Fibroblast of peridontal ligament (primary cell): ENCODE data around the gene GPC6.
"Not testable (repeated sequence)": the region's sequence is repeated elsewhere in the genome, so short reads cannot be mapped to it uniquely, and the experiment has no call there.

Experiments used
- DNase-seq: peaks from one replicate; pipeline ENCODE4 v3.0.0-alpha.2; 2010; ENCODE audit errors: extremely low read depth

GPC6 gene

DNA sequence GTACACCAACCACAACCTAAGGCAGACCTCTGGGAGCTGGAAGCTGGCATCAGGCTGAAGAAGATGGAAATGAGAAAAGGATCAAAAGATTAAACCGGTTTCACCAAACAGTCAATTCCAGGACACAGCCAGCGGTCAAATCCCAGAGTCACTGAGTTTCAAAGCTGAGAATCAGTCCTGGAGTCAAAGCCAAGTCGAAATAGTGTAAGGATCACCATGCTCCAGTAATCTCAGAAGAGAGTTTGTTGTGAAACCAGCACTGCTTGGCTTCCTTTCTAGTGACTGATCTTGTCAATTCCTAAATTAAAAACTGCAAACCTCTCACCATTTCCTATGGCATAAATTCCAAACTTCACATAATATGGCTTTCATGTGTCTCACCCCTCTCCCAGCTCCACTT lies 198.8 kb downstream of the GPC6 start:
- DNase-seq = no peak

DNA sequence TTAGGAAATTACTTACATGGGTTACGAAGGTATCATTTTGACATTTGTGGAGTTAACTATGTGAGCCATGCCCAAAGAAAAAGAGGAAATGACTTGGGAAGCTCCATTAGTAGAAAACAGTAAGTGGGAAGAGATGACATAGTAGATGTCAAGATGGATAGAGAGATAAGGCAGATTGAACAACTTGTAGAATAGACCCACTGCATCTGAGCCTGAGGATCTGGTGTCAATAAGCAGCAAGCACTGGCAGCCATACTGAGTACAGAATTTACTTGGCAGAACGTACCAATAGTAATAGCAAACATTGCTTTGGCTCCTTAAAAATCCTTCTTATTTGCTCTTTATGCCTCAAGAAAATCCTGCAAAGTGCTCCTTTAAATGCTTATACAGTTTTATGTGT lies 203.8 kb downstream of the GPC6 start:
- DNase-seq = no peak

DNA sequence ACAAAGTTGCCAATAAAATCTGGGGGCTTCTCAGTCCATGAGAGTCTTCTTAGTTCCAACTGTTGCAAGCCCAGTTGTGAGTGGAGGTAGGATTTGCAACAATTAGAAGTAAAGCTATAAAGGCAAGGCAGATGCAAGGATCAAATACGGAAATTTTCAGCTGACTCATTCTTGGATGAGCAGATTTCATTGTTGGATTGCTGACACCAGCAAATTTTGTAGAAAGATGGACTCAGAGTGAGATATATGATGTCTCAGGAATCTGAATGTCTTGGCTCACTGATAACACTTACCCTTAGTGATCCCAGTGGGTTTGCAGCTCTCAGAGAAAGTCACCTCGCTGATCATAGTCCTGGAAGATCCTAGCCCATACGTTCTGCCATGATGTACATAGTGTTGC lies 209.0 kb downstream of the GPC6 start:
- no peak for DNase-seq

DNA sequence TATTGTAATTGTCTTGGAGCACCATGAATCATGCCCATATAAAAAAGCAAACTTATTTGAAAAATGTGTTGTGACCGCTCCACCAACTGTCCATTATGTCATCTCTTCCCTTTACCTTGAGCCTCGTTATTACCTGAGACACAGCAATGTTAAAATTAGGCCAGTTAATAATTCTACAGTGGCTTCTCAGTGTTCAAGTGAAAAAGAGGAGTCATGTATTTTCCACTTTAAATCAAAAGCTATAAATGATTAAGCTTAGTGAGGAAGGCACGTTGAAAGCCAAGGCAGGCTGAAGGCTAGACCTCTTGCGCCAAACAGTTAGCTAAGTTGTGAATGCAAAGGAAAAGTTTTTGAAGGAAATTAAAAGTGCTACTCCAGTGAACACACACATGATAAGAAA lies 210.5 kb downstream of the GPC6 start:
- no peak for DNase-seq

DNA sequence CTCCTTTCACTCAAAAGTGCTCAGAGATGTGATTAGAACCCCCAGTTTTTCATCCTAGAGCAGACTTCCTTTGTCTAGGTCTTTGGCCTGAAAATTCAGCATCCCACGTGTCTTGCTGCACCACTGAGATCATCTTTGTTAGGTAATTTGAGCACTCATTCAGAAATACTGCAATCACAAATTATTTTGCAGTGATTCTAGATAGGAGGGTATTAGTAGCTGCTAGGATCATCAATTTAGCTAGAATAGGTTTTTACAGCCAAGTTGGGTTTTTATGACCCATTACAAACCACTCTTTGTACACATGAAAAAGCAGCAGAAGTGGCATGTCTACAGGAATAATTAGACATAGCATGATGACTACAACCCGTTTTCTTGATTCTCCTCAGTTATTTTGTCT lies 219.6 kb downstream of the GPC6 start:
- DNase-seq = no peak

DNA sequence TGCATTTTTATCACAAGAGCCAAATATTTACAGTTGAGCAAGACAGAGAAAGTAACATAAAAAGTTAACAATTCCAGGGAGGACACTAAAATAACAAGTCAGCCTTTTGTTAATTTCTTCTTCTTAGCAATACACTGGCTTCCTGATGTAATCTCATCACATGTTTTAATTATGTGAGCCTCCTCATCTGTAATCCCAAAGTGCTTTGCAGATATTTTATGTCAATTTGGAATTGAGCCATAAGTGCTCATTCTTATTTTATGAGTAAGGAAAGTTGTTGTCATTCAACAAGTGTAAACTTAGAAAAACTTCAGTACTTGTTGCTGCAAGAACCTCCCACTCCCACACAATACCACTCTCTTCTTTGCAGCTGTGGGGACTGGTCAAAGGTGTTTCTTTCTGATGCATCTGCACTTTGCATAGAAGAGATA lies 223.6 kb downstream of the GPC6 start:
- DNase-seq = peak; percentile 63

DNA sequence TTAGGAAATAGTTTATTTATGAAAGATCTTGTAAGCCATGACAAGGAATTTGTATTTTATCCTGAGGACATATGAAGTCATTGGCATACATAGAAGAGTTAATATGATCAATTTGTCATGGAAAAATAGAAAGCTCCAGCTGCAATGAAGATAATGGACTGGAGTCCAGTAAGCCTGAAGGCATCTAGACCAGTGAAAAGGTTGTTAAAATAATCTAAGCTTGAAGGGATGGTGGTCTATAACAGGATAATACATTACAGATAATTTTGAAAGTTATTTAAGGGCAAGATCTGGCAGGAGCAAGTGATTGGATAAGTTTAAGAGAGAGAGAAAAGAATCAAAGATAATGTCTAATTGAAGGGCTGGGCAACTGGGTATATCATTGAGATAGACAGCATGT lies 224.2 kb downstream of the GPC6 start:
- DNase-seq = no peak

DNA sequence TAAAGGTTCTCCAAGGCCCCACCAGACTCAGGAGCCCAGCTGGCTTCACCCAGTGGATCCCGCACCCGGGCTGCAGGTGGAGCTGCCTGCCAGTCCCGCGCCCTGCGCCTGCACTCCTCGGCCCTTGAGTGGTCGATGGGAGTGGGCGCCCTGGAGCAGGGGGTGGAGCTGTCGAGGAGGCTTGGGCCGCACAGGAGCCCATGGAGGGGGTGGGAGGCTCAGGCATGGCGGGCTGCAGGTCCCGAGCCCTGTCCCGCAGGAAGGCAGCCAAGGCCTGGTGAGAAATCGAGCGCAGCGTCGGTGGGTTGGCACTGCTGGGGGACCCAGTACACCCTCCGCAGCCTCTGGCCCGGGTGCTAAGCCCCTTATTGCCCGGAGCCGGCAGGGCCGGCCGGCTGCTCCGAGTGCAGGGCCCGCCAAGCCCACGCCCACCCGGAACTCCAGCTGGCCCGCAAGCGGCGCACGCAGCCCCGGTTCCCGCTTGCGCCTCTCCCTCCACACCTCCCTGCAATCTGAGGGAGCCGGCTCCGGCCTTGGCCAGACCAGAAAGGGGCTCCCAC lies 228.1 kb downstream of the GPC6 start:
- not testable (repeated sequence) for DNase-seq

DNA sequence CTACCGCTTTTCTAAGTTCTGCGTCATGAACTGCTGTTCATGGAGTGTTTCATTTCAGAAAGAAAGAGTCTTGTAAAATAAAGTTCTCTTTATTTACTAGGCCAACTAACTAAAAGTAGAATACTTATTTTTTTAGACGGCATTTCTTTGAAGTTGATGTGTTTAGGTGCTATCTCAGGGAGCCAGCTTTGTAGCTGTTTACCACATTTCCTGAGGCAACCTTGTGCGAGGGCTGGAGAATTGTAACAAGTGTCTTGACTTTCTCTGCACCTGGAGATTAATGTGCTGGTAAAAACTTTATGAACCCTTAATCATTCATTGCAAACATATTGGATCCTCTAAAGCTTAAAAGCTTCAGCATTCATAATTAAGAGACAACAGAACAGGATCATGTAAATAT lies 229.3 kb downstream of the GPC6 start:
- no peak for DNase-seq

DNA sequence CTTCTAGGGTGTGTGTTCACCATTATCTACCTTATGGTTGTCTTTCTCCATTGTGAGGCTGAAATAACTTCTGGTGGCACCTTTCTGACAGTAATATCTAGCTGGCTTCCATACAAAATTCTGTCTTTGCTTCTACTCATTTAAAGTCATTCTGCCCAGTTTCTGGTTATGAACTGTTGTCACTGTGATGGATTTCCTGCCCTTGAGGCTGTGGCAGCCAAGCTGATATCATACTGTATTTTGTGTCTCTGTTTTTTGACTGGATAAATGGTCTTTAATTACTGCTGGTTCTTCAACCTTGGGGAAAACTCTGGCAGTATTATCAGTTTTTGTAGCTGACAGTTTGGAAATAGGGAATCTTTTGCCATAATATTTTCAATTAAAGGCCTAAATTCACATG lies 233.4 kb downstream of the GPC6 start:
- DNase-seq = no peak

DNA sequence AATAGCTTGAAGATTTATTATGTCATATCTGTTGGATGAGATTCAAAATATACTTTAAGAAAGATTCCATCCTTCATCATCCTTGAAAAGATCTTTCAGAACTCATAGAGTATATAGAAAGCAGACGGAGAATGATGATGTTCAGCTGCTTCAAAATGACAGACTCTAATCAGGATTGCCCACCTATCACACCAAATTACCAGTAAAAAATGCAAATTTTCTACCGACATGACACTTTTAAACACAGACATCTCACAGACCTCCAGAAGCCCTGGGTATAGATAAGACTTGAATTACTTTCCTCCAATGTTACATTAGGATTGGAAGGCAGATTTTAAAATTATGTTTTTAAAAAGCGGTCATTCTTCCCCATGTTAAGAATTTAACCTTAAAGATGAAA lies 235.5 kb downstream of the GPC6 start:
- no peak for DNase-seq

DNA sequence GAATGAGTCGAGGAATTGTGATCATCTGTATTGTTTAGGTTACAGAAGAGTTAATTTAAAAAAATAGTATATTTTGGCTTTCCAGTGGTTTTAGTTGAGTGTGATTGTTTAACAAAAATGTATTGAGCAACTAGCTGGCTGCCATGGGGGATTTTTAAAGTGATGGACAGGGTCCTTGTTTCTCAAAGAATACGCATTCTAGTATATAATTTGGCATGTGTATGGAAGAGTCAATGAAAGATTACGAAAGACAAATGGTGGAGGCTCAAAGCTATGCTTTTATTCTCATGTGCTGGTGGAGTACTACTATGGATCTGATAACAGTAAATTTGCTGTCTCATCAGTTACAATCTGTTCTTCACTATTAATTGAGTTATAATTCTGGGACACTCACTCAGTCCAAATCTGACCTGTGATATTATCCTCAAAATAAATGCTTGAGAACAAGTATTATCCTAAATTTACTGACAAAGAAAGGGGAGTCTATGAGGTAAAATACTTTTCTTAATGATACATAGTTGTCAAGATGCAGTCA lies 240.0 kb downstream of the GPC6 start:
- peak; percentile 57 for DNase-seq

DNA sequence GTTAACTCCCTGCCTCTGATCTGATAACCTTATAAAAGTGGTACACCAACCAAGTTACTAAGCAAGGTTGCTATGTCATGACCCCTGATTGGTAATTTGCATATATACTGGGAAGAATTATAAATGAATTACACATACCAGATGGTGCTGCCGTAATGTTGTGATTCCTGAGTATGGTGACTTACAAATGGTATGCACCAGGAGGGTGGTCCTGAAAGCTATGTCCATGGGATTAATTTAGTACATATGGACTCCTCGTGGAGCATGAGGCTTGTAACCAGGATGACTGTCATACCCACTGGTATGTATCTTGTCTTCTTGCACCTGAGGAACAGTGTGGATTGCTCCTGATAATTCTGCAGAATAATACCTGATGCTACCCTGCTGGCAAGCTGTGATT lies 240.6 kb downstream of the GPC6 start:
- no peak for DNase-seq

DNA sequence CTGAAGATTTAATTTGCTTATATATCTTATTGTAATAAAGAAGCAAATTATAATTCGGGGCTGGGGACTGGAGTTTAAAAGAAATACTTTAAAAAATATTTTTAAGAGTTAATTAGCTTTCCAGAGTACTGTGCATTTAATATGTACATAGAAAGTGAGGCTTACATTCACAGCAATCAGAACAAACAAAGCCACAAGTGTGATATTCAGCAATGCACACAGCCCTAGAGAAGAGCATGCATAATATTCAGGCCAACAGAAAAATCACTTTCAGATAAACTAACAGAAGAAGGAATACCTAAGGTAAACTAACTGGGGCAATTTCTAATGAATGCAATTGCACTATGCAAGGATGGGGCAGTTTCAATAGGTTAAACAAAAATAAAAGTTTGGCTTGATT lies 241.8 kb downstream of the GPC6 start:
- DNase-seq = no peak

DNA sequence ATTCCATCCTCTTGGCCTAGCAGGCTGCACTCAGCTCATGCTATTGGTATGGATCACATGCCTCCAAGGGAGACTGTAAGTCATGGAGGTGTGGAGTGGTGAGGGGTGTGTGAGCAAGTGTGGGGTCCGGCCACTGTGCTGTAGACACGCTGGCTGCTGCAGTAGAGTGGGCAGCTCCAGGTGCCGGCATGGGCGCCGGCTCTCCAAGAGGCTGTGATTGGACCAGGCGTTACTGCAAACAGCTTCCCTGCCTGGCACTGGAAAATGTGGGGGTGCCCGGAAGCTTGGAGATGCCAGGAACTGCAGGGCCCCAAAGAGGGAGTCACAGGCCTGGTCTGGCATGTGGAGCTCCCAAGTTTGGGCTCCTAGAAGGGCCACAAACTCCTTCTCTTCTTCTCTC lies 245.7 kb downstream of the GPC6 start:
- no peak for DNase-seq

DNA sequence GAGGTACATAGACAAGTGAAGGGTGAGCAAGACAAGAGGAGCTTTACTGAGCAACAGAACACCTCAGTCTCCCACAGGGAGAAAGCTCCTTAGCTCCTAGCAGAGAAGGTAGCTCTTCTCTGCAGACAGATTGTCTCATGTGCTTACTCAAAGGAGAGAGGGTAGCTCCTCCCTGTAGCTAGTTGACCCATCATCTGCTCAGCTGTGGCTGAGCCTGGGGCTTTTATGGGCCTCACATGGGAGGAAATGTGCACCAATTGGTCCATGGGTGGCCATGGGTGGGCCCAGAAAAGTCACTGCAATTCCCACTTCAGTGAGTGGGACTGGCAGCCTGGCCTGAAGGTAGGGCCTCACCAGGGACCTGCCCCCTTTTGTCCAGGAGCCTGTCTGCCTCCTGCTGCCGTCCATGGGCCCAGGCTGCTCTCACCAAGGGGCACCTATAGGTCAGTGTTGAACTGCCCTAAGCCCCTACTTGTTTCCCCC lies 246.2 kb downstream of the GPC6 start:
- no peak for DNase-seq

DNA sequence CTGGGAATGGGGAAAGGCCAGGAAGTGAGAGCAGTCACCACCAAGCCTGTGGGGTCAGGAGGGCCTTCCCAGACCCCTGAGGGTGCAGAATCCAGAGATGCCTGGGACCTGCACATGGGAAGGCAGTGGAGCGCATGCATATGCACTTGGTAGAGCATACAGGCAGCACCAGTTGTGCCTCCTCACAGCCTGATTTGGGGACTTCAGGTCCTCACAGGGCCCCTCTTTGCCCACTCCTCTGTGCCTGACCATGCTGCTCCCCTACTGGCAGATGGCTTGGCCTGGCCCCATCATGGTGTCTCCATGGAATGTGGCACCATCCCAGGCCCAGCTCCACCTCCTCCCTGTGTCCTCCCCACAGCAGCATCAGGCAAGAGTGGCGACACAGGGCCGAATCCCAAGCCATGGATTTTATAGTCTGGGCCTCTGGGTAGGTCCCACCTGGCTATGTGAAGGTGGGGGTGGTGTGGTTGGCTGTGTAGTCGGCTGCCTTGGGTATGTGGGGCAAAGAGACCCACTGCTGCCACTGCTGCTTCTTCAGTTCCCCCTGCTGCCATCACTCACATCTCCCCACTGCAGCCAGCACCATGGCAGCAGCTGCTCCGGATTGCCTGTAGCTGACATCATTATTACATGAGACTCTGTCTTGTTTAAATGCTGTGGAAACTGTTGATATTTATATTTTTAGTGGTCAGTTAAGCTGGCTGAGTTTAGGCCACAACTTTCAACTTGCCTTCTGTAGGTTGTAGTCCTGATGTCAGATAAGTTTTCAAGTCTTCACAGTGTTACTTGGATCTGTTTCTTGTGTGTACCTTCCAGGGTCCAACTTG lies 247.0 kb downstream of the GPC6 start:
- peak; percentile 53 for DNase-seq

DNA sequence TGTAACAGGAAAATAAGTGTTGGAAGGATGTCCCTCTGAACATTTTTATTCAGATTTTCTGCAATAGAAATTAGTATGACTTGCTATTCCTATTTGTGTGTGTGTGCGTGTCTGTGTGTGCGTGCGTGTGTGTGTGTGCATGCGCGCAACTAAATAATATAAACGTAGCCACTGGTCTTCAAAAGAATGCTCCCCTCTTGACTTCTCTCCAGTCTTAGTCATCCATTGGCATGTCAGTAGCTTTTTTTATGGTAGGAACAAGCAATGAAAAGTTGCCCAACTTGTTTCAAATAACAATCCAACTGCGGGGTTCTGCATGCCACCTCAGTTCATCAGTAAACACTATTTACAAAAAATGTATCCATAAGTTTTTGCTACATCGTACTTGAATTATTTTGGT lies 249.6 kb downstream of the GPC6 start:
- DNase-seq = peak; percentile 88

DNA sequence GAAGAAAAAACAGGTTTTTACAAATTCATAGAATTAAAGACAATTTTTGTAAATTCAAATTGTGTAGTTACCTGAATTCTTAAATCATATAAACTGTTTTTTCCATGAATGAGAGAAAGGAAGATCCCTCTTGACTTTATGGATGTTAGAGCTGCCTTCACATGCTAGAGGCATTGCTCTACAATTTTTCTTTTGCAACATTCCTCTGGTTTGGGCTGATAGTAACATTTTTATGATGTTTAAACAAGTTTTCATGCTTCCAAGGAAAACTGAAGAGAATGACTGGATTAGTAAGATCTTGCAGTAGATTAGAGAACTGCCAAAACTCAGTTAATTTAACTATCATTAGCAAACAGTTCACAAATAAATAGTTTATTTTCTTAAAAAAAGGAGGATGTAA lies 250.6 kb downstream of the GPC6 start:
- peak; percentile 64 for DNase-seq

DNA sequence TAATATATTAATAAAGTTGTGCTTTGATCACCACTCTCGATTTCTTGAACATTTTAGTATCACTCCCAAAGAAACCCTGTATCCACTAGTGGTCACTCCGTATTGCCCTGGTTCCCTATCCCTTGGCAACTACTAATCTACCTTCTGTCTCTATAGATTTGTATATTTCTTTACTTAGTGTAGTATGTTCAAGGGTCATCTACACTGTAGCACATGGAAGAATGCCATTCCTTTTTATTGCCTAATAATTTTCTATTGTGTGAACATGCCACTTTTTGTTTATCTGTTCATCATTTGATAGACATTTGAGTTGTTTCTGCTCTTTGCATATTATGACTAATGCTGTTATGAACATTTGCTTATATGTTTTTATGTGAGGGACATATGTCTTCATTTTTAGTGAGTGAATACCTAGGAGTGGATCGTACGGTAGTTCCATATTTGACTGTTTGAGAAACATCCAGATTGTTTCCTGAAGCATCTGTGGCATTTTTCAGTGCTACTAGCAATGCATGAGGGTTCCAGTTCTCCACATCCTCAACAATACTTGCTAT lies 254.0 kb downstream of the GPC6 start:
- DNase-seq = no peak

DNA sequence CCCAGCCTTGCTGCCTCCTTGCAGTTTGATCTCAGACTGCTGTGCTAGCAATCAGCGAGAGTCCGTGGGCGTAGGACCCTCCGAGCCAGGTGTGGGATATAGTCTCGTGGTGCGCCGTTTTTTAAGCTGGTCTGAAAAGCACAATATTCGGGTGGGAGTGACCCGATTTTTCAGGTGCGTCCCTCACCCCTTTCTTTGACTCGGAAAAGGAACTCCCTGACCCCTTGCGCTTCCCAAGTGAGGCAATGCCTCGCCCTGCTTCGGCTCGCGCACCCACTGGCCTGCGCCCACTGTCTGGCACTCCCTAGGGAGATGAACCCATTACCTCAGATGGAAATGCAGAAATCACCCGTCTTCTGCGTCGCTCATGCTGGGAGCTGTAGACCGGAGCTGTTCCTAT lies 269.5 kb downstream of the GPC6 start:
- DNase-seq = not testable (repeated sequence)

DNA sequence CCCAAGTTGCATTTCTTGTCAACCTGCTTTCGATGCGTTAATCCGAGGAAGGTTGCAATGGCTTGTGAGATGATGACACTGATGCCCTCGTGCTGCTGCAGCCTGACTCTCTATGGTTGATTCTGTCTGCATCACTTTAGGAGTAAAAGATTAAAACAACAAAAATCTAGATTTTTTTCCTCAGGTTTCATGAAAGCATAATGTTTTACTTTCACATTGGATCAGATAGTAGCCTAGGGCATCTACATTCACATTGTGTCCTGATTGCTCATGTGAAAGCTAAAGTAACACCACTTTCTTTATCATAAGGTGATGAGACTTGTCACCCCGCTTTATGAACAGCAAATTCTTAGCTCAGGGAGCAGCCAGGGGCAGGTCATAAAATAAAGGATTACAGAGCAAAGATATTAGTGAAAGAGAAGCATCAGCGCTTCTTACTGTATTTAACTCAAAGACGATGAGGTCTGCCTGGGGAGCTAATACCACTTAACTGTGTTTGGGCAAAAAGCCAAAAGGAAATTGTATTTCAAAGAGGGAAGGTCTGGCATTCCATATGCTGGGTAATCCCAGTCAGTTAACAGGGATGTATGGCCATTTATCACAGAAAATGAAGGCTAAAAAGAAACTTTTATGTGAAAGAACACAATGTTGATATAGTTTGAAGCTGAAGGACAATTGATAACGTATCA lies 270.5 kb downstream of the GPC6 start:
- no peak for DNase-seq
